BLaER1 treated with 17β-estradiol and CSF1 and Interleukin-3, amounts not matched to agents 10 nM and 100 nM (cell line): ENCODE measurements around the gene GGACT.
A peak's percentile ranks its signal among the peaks of the same experiment; 100 is the strongest.

Source experiments
- H3K27ac ChIP-seq, 11 experiments: shearing (Covaris generic); formaldehyde crosslinking; 2 replicates each; pipeline ENCODE4 v1.8.1; 2022
- H3K27me3 ChIP-seq, 11 experiments: shearing (Covaris generic); formaldehyde crosslinking; 2 replicates each; pipeline ENCODE4 v1.8.1; 2022
- H3K36me3 ChIP-seq, 11 experiments: shearing (Covaris generic); formaldehyde crosslinking; 2 replicates each; pipeline ENCODE4 v1.8.1; 2022
- H3K4me1 ChIP-seq, 10 experiments: shearing (Covaris generic); formaldehyde crosslinking; 2 replicates each; pipeline ENCODE4 v1.8.1; 2022
- H3K4me2 ChIP-seq, 11 experiments: shearing (Covaris generic); formaldehyde crosslinking; 2 replicates each; pipeline ENCODE4 v1.8.1; 2022
- H3K4me3 ChIP-seq, 10 experiments: shearing (Covaris generic); formaldehyde crosslinking; 2 replicates each; pipeline ENCODE4 v1.8.1; 2022
- H3K9ac ChIP-seq, 11 experiments: shearing (Covaris generic); formaldehyde crosslinking; 2 replicates each; pipeline ENCODE4 v1.8.1; 2022
- H3K9me3 ChIP-seq, 11 experiments: shearing (Covaris generic); formaldehyde crosslinking; replicated peaks in 1 of 11; 2 replicates each; pipeline ENCODE4 v1.8.1; 2022
- H4K20me1 ChIP-seq, 11 experiments: shearing (Covaris generic); formaldehyde crosslinking; 2 replicates each; pipeline ENCODE4 v1.8.1; 2022
- Cebpa-rat ChIP-seq, 11 experiments: shearing (Covaris generic); IDR thresholded peaks; 2 replicates each; pipeline ENCODE4 v1.8.1; 2022

Gene GGACT

DNA sequence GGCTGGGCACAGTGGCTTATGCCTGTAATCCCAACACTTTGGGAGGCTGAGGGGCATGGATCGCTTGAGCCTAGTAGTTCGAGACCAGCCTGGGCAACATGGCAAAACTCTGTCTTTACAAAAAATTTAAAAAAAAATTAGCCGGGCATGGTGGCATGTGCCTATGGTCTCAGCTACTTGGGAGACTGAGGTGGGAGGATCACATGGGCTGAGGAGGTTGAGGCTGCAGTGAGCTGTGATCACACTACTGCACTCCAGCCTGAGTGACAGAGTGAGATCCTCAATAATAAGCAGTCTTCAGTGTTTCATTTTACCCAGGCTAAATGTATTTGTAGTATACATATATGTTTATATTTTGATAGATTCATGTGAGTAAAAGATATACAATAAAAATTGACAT, 85.0 kb downstream of the GGACT start:
- Histone ChIP-seq H3K4me3 (no peak overlapping the region), H3K4me2 (no peak overlapping the region), H3K27ac (no peak overlapping the region), H3K9me3 (peaks cover 0 to 4% (median 0%) of the 10 kb centered on the region in 11 experiments; a peak in 2 of 22 replicates), H3K36me3 (no peaks in the 10 kb centered on the region), H3K27me3 (no peaks in the 10 kb centered on the region), H4K20me1 (no peaks in the 10 kb centered on the region), H3K9ac (no peak overlapping the region), H3K4me1 (peaks cover 0 to 8% (median 0%) of the 10 kb centered on the region in 10 experiments; a peak in 1 of 20 replicates)
- no peak for TF ChIP-seq Cebpa-rat (IDR thresholded peaks at IDR 0.05)

DNA sequence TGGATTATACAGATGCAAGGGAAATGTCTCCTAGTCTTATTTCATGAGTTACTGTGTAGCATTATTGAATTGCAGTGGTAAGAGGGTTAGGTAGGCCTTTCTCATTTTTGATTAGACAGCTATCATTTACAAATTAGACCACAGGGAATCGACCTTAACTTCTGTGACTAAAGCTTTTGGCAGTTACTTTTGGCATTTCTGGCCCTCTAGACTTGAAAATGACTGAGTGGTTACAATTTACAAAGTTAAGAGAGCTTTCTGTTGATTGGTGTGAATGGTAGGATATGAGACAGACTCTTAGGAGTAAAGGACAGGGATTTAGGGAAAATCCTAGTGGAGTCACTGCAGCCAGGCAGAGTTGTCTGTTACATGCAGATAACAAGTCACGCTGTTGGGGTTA, 86.1 kb downstream of the GGACT start:
- no peak overlapping the region for H3K4me3 ChIP-seq
- no peaks in the 10 kb centered on the region for H3K27me3 ChIP-seq
- H3K4me1 ChIP-seq, result peaks cover 0 to 16% (median 0%) of the 10 kb centered on the region in 10 experiments; a peak in 6 of 20 replicates
- H4K20me1 ChIP-seq, result no peaks in the 10 kb centered on the region
- H3K36me3 ChIP-seq, result no peaks in the 10 kb centered on the region
- H3K9ac ChIP-seq, result no peak overlapping the region
- TF ChIP-seq Cebpa-rat (IDR thresholded peaks at IDR 0.05), result no peak
- no peak overlapping the region for H3K27ac ChIP-seq
- no peak overlapping the region for H3K4me2 ChIP-seq
- H3K9me3 ChIP-seq, result peaks cover 0 to 3% (median 0%) of the 10 kb centered on the region in 11 experiments; a peak in 2 of 22 replicates

DNA sequence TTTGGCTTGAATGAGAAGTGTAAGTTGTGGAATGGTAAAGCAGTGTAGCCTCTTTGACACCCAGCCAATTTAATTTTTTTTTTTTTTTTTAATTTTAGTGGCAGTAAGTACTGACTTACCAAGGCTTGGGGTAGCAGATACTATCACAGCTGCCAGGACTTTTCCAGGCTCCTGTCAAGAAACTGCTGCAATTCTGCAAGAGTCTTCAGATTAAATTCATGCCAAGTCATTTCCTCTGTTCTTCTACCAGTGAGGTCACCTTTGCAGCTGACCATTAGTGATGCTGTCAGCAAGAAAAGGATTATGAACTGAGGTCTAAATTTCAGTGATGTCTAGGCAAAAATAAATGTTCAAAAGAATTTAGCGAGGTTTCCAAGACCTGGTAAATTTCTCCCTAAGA, 91.2 kb downstream of the GGACT start:
- H3K4me2 ChIP-seq, result peak overlapping the region in 4 of 11 experiments; percentile 17 to 47 (median 32); a peak in 5 of 22 replicates
- H3K27me3 ChIP-seq, result no peaks in the 10 kb centered on the region
- H3K4me3 ChIP-seq, result no peak overlapping the region
- H3K27ac ChIP-seq, result peak overlapping the region in 1 of 11 experiments; percentile 46; a peak in 1 of 22 replicates
- no peak for TF ChIP-seq Cebpa-rat (IDR thresholded peaks at IDR 0.05)
- peaks cover 0 to 17% (median 2%) of the 10 kb centered on the region in 10 experiments; a peak in 6 of 20 replicates for H3K4me1 ChIP-seq
- no peaks in the 10 kb centered on the region for H4K20me1 ChIP-seq
- H3K9ac ChIP-seq, result no peak overlapping the region
- H3K36me3 ChIP-seq, result no peaks in the 10 kb centered on the region
- no peaks in the 10 kb centered on the region for H3K9me3 ChIP-seq

DNA sequence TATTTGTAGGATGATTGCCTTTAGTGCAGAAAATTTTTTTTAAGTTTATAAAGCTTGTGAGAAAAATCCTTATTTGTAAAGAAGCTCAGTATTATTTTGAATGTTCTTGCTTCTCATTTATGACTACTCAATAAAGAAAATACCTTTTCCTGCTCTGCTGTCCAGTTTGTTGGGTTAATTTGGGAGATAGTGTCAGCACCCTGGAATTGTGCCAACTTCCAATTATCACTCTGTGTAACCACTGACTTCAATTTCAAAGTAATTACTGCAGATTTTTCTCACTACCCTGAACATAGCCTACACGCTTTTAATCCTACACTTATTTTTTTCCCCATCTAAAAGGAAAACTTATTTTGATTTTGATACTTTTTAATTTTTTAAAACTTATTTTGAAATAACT, 93.1 kb downstream of the GGACT start:
- no peaks in the 10 kb centered on the region for H3K9me3 ChIP-seq
- no peak overlapping the region for H3K9ac ChIP-seq
- no peak overlapping the region for H3K4me3 ChIP-seq
- no peak overlapping the region for H3K4me2 ChIP-seq
- TF ChIP-seq Cebpa-rat (IDR thresholded peaks at IDR 0.05), result no peak
- no peak overlapping the region for H3K27ac ChIP-seq
- H3K36me3 ChIP-seq, result no peaks in the 10 kb centered on the region
- no peaks in the 10 kb centered on the region for H4K20me1 ChIP-seq
- no peaks in the 10 kb centered on the region for H3K27me3 ChIP-seq
- H3K4me1 ChIP-seq, result peaks cover 0 to 22% (median 2%) of the 10 kb centered on the region in 10 experiments; a peak in 6 of 20 replicates

DNA sequence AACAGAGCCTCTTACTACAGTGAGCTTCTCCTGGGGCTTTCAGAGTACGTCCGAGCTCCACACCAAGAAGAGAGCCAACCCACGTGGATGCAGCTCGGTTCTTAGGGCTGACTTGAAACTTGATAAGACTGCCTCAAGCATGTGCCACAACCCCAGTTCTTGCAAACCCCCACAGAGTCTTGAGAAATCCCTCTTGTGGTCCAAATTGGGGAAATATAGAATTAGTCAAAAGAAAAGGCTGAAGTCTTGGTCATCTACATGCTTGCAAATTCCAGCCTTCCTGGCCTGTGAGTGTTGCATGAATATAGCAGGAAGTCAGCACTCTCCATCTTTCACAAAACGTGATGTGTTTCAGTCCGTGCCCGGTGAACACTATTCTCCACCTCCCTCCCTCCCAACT, 95.2 kb downstream of the GGACT start:
- H3K9ac ChIP-seq, result no peak overlapping the region
- H3K4me2 ChIP-seq, result no peak overlapping the region
- H3K4me1 ChIP-seq, result peaks cover 0 to 22% (median 2%) of the 10 kb centered on the region in 10 experiments; a peak in 6 of 20 replicates
- no peak overlapping the region for H3K27ac ChIP-seq
- no peaks in the 10 kb centered on the region for H3K27me3 ChIP-seq
- no peak overlapping the region for H3K4me3 ChIP-seq
- no peaks in the 10 kb centered on the region for H3K9me3 ChIP-seq
- no peak for TF ChIP-seq Cebpa-rat (IDR thresholded peaks at IDR 0.05)
- H3K36me3 ChIP-seq, result no peaks in the 10 kb centered on the region
- H4K20me1 ChIP-seq, result no peaks in the 10 kb centered on the region

DNA sequence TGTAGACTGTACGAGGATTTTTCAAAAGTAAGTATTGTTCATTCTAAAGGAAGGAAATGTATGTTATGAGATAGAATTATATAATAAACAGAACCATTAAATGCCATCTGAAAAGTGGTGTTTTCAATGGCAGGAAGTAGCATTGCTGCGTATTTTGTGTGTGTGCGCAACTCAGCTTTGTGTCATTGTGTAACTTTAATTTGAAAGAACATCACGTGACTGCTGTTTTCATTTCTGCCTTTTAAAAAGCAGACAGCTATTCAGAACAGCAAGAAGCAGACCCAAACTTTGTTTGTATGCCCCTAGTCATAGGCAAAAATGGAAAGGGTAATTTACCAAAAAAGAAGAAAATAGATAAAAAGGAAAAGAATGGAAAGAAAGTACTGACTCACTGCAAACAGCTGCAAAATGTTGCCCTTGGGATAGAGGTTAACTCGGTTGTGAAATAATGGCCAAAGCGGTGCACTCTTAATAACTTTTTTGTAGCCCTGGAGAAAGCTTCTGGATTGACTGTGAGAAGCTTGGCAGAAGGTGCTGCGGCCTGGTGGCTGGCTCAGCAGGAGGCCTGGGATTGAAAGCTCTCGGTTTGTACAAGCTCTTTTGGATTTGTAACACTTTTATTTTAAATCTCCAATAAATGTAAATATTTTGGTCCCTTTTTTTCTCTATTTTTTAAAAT, 97.3 kb downstream of the GGACT start:
- TF ChIP-seq Cebpa-rat (IDR thresholded peaks at IDR 0.05), result no peak
- H3K4me2 ChIP-seq, result peak overlapping the region in 2 of 11 experiments; percentile 1 to 5; a peak in 1 of 22 replicates
- peaks cover 0 to 7% (median 0%) of the 10 kb centered on the region in 10 experiments; a peak in 2 of 20 replicates for H3K4me1 ChIP-seq
- H3K4me3 ChIP-seq, result no peak overlapping the region
- H3K9ac ChIP-seq, result no peak overlapping the region
- no peaks in the 10 kb centered on the region for H4K20me1 ChIP-seq
- no peaks in the 10 kb centered on the region for H3K9me3 ChIP-seq
- no peaks in the 10 kb centered on the region for H3K27me3 ChIP-seq
- no peak overlapping the region for H3K27ac ChIP-seq
- H3K36me3 ChIP-seq, result no peaks in the 10 kb centered on the region

DNA sequence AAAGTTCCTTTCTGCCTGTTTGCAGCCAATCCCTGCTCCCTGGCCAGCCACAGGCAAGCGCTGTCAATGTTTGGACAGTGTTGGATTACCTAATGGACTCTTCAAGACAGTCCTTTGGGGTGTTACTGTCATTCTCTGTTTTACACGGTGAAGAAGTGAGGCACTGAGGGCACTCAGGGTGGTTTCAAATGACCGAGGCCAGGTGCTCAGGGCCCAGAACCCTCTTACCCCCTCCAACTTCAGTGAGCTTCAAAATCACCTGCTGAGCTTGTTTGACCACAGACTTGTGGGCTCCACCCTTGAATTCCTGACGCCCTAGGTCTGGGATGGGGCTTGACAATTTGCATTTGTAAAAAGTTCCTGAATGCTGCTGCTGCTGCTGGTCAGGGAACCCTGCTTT, 97.9 kb downstream of the GGACT start:
- TF ChIP-seq Cebpa-rat (IDR thresholded peaks at IDR 0.05), result no peak
- no peak overlapping the region for H3K27ac ChIP-seq
- no peaks in the 10 kb centered on the region for H3K27me3 ChIP-seq
- peak overlapping the region in 2 of 11 experiments; percentile 1 to 5; a peak in 1 of 22 replicates for H3K4me2 ChIP-seq
- H3K4me3 ChIP-seq, result no peak overlapping the region
- 0 out of 22 replicates have a peak, but pooled peaks cover 0 to 4% (median 0%) of the 10 kb centered on the region in 11 experiments for H3K9me3 ChIP-seq
- H3K4me1 ChIP-seq, result peaks cover 0 to 7% (median 0%) of the 10 kb centered on the region in 10 experiments; a peak in 2 of 20 replicates
- no peak overlapping the region for H3K9ac ChIP-seq
- no peaks in the 10 kb centered on the region for H3K36me3 ChIP-seq
- H4K20me1 ChIP-seq, result no peaks in the 10 kb centered on the region

DNA sequence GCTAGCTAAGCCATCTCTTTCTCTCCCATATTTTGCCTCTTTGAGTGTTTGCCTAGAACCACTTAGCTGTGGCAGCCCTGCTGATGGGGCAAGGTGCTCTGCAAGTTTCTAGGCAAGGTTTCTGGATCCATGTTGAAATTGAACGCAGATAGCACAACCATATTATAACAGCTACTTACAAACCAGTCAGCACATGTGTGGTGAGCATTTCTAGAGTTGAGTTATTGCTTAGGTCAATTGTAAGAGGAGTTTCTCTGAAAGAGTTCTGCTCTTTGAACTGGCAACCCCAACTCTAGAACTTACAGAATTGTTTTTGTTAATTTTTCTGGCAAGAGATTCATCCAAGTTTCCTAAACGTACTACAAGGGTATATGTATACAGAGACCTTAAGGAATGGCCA, 103.3 kb downstream of the GGACT start:
- Histone ChIP-seq H4K20me1 (no peaks in the 10 kb centered on the region), H3K27me3 (no peaks in the 10 kb centered on the region), H3K9ac (no peak overlapping the region), H3K4me1 (peaks cover 23 to 46% (median 38%) of the 10 kb centered on the region in 10 experiments), H3K9me3 (0 out of 22 replicates have a peak, but pooled peaks cover 0 to 5% (median 0%) of the 10 kb centered on the region in 11 experiments), H3K36me3 (no peaks in the 10 kb centered on the region), H3K4me2 (peak overlapping the region in 8 of 11 experiments; percentile 56 to 89 (median 72); a peak in 11 of 22 replicates), H3K4me3 (no peak overlapping the region), H3K27ac (no peak overlapping the region)
- no peak for TF ChIP-seq Cebpa-rat (IDR thresholded peaks at IDR 0.05)

DNA sequence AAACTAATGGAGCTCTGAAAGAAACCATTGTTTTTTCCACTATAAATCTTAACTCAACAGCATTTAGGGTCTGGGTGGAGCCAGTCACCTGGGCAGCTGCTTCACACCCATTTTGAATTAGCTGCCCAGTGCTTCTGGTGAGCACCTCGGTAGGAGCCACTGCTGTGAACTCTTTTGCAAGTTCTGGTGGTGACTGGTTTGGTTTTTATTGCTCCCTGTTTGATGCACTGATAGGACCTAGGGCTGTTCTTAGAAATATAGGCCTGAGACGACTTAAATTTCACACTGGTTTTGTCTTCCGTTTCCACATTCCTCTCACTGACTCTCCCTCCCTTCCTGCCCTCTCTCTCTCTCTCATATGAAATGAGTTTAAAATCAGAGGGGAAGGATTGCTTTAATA, 103.9 kb downstream of the GGACT start:
- no peak overlapping the region for H3K9ac ChIP-seq
- 0 out of 22 replicates have a peak, but pooled peaks cover 0 to 5% (median 0%) of the 10 kb centered on the region in 11 experiments for H3K9me3 ChIP-seq
- peak overlapping the region in 9 of 11 experiments; percentile 56 to 89 (median 71); a peak in 17 of 22 replicates for H3K4me2 ChIP-seq
- H3K27ac ChIP-seq, result peak overlapping the region in 3 of 11 experiments; percentile 7 to 22 (median 16); a peak in 1 of 22 replicates
- H3K36me3 ChIP-seq, result no peaks in the 10 kb centered on the region
- H3K4me3 ChIP-seq, result no peak overlapping the region
- no peaks in the 10 kb centered on the region for H4K20me1 ChIP-seq
- no peak for TF ChIP-seq Cebpa-rat (IDR thresholded peaks at IDR 0.05)
- H3K27me3 ChIP-seq, result no peaks in the 10 kb centered on the region
- peaks cover 27 to 52% (median 43%) of the 10 kb centered on the region in 10 experiments for H3K4me1 ChIP-seq
